Mammary epithelial cell (primary cell): ENCODE measurements around the gene WDR37.

Experiments
- CTCF ChIP-seq, 2 donors: IDR thresholded peaks in 1 of 2; conservative IDR thresholded peaks in 1 of 2; 2 replicates each; pipeline ENCODE4 v1.5.1; 2011 to 2012; ENCODE audit warnings: inconsistent platforms in 2 of 2, low read length in 2 of 2, mild to moderate bottlenecking in 2 of 2, control low read depth in 1 of 2, low read depth in 1 of 2; ENCODE audit not compliant: insufficient read depth in 1 of 2; ENCODE audit errors: extremely low read depth in 1 of 2
- EZH2 ChIP-seq: IDR thresholded peaks from 2 replicates; pipeline ENCODE4 v1.6.1; 2012; ENCODE audit warnings: low read length, inconsistent platforms, borderline replicate concordance

GRCh38 chr10:1045415-1045814 lies 10.8 kb upstream of the WDR37 start:
- TF ChIP-seq CTCF (conservative IDR thresholded peaks at IDR 0.05 in 1 of 2, IDR thresholded peaks at IDR 0.05 in 1 of 2; ENCODE audit: extremely low read depth in 1 of 2, insufficient read depth in 1 of 2, low read depth in 1 of 2, low read length in 2 of 2) (no peak), EZH2 (no peak)
